HG02623 (cell line): ENCODE measurements around the gene SHFL.

Experiments
- ATAC-seq: cut with Tn5 transposase; IDR thresholded peaks from one replicate; pipeline ENCODE4 v1.9.1; 2021; ENCODE audit warnings: moderate library complexity; ENCODE audit not compliant: unreplicated experiment

The SHFL gene

DNA sequence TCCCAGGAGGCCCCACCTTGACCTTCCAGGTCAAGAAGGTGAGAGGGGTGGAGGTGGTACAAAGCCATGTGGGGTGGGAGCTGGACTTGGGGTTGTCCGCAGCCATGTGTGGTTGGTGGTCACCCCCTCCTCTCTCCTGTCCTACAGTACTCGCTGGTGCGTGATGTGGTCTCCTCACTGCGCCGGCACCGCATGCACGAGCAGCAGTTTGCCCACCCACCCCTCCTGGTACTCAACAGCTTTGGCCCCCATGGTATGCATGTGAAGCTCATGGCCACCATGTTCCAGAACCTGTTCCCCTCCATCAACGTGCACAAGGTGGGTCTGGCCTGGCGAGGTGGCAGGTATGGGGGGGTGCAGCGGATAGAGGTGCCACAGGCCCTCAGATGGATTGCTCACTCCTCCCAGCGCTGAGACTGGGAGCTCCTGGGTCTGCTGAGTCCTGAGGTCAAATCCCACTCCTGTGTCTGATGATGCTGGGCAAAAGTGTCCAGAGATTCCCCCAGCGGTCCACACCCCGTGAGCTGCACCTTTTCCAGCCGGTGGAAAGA lies 21.8 kb downstream of the SHFL start:
- no peak for ATAC-seq

DNA sequence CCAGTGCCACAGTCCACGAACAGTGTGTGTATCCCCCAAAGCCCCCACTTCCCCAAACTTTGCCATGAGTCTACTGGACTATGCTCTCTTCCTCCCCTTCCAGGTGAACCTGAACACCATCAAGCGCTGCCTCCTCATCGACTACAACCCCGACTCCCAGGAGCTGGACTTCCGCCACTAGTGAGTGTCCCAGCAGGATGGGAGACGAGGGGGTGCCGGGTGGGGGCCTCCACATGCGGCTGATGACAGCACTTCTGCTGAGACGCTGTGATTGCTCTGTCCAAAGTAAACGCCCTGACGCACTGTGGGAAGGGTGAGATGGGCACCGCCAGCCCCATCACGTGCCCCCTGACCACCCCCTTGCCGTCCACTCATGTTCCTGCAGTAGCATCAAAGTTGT lies 23.4 kb downstream of the SHFL start:
- ATAC-seq = no peak

DNA sequence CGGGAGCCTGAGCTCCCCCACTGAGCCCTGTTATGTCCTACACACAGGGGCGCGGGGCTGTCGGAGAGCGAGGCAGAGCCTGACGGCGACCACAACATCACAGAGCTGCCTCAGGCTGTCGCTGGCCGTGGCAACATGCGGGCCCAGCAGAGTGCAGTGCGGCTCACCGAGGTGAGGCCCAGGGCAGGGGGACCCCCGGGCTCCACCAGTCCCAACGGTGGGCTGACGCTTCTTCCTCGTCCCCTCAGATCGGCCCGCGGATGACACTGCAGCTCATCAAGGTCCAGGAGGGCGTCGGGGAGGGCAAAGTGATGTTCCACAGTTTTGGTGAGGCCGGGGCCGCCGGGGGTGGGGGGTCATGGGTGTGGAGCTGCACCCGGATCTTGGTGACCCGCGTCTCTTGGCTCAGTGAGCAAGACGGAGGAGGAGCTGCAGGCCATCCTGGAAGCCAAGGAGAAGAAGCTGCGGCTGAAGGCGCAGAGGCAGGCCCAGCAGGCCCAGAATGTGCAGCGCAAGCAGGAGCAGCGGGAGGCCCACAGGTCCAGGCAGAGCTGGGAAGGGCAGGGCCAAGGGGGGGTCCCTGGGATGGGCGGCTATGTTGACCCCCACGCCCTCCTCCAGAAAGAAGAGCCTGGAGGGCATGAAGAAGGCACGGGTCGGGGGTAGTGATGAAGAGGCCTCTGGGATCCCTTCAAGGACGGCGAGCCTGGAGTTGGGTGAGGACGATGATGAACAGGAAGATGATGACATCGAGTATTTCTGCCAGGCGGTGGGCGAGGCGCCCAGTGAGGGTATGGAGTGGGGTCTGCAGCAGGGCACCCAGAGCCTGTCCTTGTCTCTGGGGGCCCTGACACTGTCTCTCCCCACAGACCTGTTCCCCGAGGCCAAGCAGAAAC lies 24.2 kb downstream of the SHFL start:
- no peak for ATAC-seq

DNA sequence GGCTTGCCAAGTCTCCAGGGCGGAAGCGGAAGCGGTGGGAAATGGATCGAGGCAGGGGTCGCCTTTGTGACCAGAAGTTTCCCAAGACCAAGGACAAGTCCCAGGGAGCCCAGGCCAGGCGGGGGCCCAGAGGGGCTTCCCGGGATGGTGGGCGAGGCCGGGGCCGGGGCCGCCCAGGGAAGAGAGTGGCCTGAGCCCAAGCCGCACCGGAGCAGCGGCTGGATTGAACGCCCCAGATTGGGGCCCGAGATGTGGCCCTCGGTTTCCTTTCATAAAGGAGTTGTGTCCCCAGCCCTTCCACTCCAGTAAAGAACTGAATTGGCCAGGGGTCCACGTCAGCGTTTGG lies 24.8 kb downstream of the SHFL start:
- no peak for ATAC-seq

DNA sequence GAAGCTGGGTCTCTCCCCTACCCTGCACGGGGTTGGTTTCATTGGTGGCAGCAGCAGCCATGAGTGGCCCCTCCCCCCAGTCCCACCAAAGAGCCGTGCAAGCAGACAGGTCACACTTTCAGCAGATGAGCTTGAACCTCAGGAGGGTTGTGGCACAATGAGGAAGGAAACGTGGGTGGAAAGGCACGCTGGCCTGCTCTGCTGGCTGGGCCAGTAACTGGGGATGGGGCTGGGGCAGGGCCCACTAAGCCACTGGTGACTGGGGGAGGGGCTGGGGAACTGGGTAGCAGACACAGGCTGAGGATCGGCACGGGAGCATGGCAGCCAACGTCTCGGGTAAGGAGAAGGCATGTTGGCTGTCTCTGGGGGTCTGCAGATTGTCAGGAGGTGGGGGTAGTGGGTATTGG lies 25.3 kb downstream of the SHFL start, which contains the start of gene P2RY11:
Gene P2RY11, plus strand, starts transcription at position 289 of the 407 bp plus-strand sequence. Its CDS starts 29 bp downstream, at position 318.
- peak; percentile 37 for ATAC-seq

DNA sequence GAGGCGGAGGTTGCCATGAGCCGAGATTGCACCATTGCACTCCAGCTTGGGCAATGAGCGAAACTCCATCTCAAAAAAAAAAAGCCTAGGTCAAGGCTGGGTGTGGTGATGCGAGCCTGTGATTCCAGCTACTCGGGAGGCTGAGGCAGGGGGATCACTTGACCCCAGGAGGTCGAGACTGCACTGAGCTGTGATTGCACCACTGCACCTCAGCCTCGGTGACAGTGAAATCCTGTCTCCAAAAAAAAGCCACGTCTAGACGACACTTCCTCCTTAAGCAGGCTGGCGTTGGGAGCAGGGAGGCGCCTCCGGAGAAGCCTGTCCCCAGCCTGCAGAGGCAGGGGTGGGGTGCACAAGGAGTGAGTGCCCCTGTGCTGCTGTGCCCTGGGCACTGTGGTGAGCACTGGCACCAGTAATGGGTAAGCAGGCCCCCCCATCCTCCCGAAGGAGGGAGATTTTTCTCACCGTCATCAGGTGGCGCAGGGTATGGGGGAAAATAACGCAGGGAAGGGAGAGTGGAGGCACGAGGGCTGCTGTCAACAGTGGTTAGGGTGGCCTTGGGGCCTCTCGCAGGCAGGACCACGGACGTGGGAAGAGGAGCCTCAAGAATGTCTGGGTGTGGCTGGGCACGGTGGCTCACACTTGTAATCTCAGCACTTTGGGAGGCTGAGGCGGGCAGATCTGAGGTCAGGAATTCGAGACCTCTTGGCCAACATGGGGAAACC lies 26.1 kb downstream of the SHFL start:
- no peak for ATAC-seq

DNA sequence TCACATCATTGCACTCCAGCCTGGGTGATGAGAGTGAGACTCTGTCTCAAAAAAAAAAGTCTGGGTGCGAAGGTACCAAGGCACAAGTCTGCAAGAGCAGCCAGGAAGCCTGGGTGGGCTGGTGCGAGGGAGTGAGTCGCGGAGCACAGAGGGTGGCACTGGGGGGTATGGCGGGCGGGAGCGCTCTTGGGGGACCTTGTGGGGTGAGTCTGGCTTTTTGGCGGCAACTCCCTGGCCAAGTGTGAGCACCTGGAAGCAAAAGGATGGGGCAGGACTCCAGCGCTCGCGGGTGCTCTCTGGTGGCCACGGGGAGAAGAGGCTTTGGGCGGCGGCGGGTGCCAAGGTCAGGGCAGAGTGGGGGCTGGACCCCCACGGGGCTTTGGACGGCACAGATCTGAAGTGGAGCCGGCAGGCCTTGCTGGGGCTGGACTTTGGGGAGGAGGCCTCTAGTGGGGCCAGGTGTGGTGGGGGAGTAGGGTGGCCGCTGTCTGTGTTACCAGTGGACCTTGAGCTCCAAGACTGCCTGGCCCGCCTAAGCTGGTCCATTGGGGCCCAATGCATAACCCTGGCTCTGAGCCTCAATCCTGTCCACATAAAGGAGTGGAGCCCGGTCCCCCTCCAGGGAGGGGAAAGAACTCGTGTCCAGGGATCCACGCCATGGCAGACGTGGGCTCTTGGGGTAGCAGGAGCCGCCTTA lies 26.9 kb downstream of the SHFL start:
- ATAC-seq = no peak

DNA sequence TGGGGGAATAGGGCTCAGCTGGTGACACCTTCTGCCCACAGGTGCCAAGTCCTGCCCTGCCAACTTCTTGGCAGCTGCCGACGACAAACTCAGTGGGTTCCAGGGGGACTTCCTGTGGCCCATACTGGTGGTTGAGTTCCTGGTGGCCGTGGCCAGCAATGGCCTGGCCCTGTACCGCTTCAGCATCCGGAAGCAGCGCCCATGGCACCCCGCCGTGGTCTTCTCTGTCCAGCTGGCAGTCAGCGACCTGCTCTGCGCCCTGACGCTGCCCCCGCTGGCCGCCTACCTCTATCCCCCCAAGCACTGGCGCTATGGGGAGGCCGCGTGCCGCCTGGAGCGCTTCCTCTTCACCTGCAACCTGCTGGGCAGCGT lies 27.5 kb downstream of the SHFL start:
- ATAC-seq = no peak

DNA sequence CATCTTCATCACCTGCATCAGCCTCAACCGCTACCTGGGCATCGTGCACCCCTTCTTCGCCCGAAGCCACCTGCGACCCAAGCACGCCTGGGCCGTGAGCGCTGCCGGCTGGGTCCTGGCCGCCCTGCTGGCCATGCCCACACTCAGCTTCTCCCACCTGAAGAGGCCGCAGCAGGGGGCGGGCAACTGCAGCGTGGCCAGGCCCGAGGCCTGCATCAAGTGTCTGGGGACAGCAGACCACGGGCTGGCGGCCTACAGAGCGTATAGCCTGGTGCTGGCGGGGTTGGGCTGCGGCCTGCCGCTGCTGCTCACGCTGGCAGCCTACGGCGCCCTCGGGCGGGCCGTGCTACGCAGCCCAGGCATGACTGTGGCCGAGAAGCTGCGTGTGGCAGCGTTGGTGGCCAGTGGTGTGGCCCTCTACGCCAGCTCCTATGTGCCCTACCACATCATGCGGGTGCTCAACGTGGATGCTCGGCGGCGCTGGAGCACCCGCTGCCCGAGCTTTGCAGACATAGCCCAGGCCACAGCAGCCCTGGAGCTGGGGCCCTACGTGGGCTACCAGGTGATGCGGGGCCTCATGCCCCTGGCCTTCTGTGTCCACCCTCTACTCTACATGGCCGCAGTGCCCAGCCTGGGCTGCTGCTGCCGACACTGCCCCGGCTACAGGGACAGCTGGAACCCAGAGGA lies 28.0 kb downstream of the SHFL start:
- no peak for ATAC-seq

DNA sequence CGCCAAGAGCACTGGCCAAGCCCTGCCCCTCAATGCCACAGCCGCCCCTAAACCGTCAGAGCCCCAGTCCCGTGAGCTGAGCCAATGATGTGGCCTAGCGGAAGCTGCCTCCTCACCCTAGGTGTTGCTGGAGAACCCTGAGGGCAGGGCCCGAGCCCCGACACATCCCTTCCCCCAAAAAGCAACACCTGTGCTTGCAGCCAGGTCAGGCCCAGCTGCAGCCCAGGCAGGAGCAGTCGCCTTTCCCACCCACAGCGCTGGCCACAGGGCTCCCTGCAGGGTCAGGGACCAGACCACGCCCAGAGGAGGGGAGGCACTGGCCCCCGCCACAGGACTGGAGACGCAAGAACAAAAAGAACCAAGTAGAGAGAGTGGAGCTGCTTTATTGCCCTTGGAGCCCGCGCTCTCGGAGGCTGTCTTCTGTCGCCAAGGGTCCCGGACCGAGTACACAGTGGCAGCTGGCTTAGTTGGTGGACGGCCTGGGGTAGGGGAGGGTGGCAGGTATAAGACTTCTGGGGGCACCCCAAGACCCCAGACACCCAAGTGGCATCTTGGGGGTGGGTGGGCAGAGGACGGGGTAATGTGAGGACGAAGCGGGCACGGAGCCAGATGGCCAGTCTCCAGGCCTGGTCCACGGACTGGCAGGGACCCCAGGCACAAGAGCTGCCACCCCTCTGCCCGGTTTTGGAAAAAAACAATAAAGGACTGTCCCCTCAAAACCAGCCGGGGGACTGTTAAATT lies 28.7 kb downstream of the SHFL start:
- ATAC-seq = no peak

DNA sequence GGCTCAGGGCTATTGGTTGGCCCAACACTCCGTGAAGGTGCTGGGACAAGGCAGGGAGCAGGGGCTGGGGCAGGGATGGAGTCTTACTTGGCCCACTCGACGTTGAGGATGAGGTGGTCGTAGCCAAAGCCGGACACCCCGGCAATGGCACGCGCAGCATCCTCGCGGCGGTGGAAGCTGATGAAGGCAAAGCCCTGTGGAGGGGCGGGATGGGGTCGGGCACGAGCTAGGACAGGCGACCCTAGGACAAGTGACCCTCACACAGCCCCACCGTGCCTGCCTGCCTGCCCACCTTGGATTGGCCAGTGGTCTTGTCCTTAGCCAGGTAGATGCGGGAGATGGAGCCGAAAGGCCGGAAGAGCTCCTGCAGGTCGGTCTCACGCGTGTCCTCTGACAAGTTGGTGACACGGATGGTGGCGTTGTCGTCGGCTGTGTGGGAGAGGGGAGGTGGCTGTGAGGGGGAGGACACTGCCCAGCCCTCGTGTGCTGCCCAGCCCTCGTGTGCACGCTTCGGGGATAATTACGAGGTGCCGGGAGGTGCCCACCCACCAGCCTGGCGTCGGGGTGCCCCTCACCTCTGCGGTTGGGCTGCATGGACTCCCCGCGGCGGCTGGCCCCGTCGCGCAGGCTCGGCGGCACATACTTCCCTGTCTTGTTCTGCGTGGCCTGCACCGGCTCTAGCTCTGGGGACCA lies 29.4 kb downstream of the SHFL start:
- ATAC-seq = no peak

DNA sequence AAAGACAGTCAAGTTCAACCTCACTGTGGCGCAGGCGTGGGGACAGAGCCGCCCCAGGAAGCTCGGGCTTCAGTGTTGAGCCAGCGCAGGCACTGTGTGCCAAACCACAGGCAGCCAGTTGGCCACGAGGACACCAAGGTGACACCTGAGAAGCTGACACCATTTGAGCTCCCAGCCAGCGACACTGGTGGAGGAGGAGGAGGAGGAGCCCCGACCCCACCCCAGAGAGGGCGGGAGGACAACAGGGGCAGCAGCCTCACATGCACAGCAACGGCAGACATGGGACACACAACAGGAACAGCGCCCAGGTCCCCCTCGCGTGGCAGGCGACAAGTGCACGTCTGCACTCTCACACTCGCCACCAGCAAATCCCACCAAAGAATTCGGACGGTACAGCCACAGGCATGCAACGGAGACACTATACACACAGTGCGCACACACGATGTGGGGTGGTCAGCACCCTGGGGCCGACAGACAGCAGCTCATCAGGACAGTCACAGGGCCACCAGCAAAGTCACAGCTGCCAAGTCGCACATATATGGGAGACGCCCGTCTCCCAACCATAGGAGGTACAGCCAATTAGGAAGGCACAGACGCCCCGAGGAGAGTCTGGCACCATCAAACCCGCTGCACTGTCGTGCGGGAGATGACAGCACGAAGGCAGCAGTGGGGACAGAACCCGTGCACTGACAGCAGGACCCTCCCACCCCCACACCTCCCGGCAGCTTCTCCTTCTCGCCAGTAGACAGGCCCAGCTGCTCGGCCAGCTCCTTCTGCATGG lies 30.2 kb downstream of the SHFL start:
- ATAC-seq = no peak

DNA sequence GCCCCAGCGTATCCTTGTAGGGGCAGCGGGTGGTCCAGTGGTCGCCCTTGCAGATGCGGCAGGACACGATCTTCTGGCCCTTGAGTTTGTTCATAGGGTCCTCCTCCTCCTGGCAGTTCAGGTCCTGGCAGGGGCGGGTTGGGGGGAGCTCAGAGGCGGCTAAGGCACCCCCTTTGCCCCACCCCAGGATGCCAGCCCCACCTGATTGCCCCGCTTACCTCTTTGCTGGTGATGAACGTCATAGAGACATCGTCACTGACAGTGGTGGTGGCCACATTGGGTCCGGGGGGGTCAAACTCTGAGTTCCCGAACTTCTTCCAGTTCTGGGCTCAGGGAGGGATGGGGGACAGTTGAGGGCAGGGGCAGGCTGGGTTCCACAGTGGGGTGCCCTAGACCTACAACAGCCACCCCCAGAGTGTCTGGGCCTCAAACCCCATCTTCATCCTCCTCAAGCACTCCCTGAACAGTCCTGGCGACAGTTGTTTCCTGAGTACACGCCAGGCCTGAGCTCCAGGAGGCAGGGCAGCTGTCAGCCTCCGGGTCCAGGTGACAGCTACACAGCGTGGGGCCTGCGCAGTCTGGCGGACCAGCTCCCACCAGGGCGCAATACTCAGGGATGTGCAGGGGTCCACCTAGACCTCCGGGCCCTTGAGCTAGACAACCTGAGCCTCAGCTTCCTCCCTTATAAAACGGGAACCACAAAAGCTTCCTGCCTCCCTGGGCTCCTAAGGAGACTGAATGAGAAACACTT lies 30.9 kb downstream of the SHFL start:
- no peak for ATAC-seq

DNA sequence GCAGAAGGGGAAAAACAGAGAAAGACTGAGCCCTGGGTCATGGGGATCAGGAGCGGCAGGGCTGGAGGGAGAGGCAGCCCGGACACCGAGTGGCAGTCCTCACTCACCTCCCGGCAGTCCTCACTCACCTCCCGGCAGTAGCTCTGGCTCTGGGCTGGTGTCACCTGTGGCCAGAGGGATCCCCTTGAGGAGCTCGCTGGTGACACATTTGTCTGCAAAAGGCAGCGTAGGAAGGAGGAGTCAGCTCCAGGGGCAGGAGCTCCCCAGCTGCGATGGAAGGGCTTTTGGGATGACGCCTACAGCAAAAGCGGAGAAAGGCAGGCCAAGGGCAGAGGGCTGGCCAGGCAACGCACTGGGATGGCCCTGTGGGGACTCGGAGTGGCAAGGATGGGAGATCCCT lies 32.8 kb downstream of the SHFL start:
- no peak for ATAC-seq

DNA sequence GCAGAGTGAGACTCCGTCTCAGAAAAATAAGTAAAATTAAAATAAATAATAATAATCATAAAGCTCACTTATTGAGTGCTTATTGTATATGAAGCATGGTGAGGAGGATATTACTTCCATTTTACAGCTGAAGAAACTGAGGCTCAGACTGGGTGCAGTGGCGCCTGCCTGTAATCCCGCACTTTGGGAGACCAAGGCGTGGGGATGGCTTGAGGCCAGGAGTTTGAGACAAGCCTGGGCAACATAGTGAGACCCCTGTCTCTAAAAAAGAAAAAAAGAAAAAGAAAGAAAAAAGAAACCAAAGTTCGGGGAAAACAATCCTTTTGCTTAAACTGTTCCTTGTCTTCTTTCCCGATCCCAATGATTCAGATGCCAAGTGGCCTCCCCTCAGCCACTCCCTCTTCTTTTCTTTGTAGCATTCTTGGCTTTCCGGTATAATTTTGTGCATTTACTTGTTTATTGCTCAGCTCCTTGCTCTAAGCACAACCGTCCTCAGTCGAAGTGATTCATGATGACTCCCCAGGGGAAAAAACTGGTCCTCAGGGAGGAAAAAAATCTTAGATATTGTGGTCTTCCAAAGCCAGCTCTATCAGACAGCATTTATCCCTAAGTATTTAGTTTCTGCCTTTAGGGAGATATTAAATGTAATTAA lies 34.5 kb downstream of the SHFL start:
- ATAC-seq = no peak

DNA sequence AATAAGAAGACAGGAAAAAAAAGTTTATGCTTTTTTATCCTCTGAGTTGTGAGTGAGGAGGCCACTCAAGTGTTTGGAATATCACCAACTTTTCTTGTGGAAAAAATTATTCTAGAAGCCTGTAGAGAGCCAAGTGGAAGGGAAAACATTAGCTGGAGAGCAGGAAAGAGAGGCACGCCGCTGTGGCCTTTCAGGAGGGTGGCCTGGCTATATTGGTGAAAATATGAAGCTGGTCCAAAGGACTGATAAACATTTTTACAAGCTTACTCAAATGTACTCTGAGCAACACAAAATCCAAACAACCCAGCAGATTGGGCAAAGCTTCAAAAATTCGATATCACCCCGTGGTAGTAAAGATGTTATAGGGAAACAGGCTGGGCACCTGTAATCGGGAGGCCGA lies 35.9 kb downstream of the SHFL start:
- no peak for ATAC-seq

DNA sequence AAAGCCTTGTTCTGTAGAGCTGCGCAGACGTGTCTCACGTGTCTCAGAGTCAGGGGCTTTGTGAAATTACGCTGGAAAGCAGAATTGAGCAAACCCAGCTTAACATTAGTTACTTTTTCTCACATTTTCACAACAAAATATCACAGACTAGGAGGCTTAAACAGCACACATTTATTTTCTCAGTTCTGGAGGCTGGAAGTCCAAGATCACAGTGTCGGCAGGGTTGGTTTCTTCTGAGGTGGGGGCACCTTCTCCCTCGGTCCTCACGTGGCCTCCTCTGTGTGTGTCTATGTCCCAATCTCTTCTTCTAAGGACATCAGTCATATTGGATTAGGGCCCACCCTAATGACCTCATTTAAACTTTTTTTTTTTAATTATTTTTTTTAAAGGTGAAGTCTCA lies 38.3 kb downstream of the SHFL start:
- ATAC-seq = no peak

DNA sequence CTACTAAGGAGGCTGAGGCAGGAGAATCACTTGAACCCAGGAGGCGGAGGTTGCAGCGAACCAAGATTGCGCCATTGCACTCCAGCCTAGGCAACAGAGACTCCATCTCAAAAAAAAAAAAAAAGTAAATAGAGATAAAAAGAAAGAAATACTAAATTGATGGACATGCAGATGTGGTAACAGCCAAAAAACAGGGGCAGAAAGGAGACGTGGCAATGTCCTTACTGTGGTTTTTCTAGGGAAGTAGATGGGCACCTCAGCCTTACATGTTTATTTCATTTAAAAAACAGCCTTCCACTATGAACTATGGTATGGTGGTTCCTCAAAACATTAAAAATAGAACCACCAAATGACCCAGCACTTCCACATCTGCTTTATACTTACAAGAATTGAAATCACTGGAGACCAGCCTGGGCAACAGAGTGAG lies 40.1 kb downstream of the SHFL start:
- ATAC-seq = no peak
